Neutrophil (primary cell): ENCODE measurements around the gene SCAF1.

ENCODE experiments used
- H3K27ac ChIP-seq: fragments of 200-600 bp; sonication (generic); 2 replicates; pipeline ENCODE4 v1.5.1; 2016; ENCODE audit warnings: mild to moderate bottlenecking, moderate library complexity
- H3K27me3 ChIP-seq: fragments of 200-600 bp; sonication (generic); 2 replicates; pipeline ENCODE4 v1.6.0; 2016; ENCODE audit warnings: mild to moderate bottlenecking
- H3K36me3 ChIP-seq: fragments of 200-600 bp; sonication (generic); 2 replicates; pipeline ENCODE4 v1.5.1; 2017
- H3K4me1 ChIP-seq, 2 experiments: fragments of 200-600 bp in 1 of 2; sonication (generic) in 1 of 2; 1 replicate in 1 of 2; 2 replicates in 1 of 2; pipeline versions ENCODE4 v1.5.1 to v1.6.1; 2013 to 2016; ENCODE audit warnings: low read depth in 1 of 2, low read length in 1 of 2, mild to moderate bottlenecking in 1 of 2, moderate library complexity in 1 of 2; ENCODE audit not compliant: control insufficient read depth in 1 of 2, insufficient read depth in 1 of 2
- H3K4me3 ChIP-seq, 2 experiments: fragments of 200-600 bp in 1 of 2; sonication (generic) in 1 of 2; 1 replicate in 1 of 2; 2 replicates in 1 of 2; pipeline ENCODE4 v1.5.1; 2013 to 2016; ENCODE audit warnings: low read depth in 1 of 2, low read length in 1 of 2, mild to moderate bottlenecking in 1 of 2, moderate library complexity in 1 of 2
- H3K9me3 ChIP-seq: fragments of 200-600 bp; sonication (generic); 2 replicates; pipeline ENCODE4 v1.5.1; 2016
- TF ChIP-seq, protein P1 (sequence below): fragments of 200-600 bp; sonication (generic); IDR thresholded peaks from 2 replicates; pipeline ENCODE4 v1.5.1; 2016; ENCODE audit warnings: antibody characterized with exemption

The SCAF1 gene

DNA sequence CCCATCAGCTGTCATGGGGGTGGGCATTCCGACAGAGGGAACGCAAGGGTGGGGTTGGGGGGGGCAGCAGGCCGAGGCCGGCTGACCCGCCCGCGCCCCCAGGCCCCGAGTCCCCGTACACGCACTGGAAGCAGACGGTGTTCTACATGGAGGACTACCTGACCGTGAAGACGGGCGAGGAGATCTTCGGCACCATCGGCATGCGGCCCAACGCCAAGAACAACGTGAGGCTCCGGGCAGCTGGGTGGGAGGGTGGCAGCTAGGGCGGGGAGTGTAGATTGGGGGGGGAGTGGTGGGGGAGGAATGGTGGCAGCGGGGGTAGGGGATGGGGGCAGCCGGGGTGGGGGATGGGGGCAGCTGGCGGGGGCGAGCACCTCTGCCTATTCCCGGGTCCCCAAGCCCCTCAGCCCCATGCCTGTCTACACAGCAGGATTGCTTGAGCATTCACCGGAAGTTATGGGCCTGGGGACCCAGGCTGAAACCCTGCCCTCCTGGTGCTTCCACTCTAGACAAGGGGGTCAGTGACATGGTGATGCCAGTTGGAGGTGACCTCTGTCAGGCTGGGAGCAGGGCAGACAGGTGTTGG is 44.6 kb downstream of the SCAF1 start:
- H3K36me3 ChIP-seq = peaks cover 24% of the 10 kb centered on the region
- TF ChIP-seq, protein P1, sequence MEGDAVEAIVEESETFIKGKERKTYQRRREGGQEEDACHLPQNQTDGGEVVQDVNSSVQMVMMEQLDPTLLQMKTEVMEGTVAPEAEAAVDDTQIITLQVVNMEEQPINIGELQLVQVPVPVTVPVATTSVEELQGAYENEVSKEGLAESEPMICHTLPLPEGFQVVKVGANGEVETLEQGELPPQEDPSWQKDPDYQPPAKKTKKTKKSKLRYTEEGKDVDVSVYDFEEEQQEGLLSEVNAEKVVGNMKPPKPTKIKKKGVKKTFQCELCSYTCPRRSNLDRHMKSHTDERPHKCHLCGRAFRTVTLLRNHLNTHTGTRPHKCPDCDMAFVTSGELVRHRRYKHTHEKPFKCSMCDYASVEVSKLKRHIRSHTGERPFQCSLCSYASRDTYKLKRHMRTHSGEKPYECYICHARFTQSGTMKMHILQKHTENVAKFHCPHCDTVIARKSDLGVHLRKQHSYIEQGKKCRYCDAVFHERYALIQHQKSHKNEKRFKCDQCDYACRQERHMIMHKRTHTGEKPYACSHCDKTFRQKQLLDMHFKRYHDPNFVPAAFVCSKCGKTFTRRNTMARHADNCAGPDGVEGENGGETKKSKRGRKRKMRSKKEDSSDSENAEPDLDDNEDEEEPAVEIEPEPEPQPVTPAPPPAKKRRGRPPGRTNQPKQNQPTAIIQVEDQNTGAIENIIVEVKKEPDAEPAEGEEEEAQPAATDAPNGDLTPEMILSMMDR = no peak
- H3K27ac ChIP-seq = no peak overlapping the region
- H3K4me1 ChIP-seq = peaks cover 4 to 13% of the 10 kb centered on the region in 2 experiments
- H3K27me3 ChIP-seq = peaks cover 34% of the 10 kb centered on the region
- no peaks in the 10 kb centered on the region for H3K9me3 ChIP-seq
- H3K4me3 ChIP-seq = no peak overlapping the region

DNA sequence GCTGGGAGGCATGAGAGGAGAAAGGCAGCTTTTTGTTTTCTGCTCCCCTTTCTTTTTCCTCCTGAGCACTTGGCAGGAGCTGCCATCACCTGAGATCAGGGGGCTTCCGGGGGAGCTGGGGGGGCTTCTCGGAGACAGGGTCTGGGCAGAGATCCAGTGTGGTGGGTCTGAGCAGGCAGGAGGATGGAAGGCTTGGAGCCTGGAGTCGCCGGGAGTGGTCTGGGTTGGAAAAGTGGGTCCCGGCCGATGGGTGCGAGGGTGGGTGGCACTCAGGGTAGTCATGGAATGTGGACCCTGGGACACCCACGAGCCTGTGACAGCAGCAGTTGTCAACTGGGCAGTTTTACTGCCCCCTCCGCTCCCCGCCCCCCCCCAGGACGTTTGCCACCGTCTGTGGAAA is 45.1 kb downstream of the SCAF1 start:
- Histone ChIP-seq H3K4me1 (peaks cover 4 to 13% of the 10 kb centered on the region in 2 experiments), H3K9me3 (no peaks in the 10 kb centered on the region), H3K27me3 (peaks cover 40% of the 10 kb centered on the region), H3K4me3 (no peak overlapping the region), H3K36me3 (peaks cover 24% of the 10 kb centered on the region), H3K27ac (no peak overlapping the region)
- TF ChIP-seq, protein P1 = no peak

DNA sequence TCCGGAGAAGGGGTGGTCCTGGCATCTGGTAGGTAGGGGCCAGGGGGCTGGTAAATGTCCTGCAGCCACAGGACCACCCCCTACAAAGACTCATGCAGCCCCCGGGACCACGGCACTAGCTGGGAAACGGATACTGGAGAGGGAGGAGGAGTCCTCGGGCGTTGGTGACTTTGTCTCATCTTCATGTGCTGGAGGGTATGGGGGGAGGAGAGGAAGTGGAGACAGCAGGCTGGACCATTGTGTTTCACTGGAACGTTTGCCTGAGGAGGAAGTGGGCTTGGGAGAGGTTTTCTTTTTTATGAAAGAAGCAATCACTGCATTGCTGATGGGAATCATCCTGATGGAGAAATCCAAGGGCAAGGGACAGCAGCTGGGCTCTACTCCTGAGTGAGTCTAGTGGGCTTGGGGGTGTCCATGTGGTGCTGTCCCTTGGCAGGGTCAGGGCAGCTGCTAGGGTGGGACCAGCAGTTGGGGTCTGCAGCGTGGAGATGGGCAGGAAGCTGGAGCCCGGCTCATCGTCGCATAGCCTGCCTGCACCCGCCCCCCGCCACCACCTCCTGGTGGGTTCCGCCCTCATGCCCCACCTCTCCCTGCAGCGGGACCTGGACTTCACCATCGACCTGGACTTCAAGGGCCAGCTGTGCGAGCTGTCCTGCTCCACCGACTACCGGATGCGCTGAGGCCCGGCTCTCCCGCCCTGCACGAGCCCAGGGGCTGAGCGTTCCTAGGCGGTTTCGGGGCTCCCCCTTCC is 45.7 kb downstream of the SCAF1 start:
- Histone ChIP-seq H3K9me3 (no peaks in the 10 kb centered on the region), H3K27ac (no peak overlapping the region), H3K27me3 (peaks cover 46% of the 10 kb centered on the region), H3K4me3 (no peak overlapping the region), H3K36me3 (peaks cover 24% of the 10 kb centered on the region), H3K4me1 (peaks cover 4 to 13% of the 10 kb centered on the region in 2 experiments)
- TF ChIP-seq, protein P1 = no peak

DNA sequence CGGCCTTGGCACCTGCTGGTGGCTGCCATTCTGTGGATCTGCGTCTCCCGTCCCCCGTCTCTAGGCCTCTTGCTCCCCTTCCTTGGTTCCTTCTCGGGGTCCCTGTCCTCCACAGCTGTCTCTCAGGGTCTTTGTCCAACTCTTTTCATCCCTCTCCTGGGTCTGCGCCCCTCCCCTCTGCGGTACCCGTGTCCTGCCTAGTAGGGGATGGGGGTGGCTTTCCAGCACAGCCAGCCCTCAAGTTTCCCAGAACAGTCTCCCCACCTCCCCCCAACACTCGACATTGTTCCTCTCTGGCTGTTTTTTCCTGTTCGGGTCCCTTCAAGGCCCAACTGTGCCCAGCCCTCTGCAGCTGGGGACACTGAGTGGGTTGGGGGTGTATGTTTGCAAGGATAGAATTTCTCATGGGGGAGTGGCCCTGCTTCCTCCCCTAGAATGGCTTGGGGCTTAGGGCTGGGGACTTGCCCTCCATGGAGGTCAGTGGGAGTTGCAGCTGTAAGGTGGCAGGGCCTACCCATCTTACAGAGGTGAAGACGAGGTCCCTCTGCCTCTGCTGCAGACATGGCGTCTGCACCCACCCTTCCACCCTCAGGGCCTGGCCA is 46.6 kb downstream of the SCAF1 start:
- Histone ChIP-seq H3K4me3 (no peak overlapping the region), H3K4me1 (peaks cover 4 to 13% of the 10 kb centered on the region in 2 experiments), H3K36me3 (peaks cover 24% of the 10 kb centered on the region), H3K9me3 (no peaks in the 10 kb centered on the region), H3K27ac (no peak overlapping the region), H3K27me3 (peaks cover 55% of the 10 kb centered on the region)
- TF ChIP-seq, protein P1 = no peak

DNA sequence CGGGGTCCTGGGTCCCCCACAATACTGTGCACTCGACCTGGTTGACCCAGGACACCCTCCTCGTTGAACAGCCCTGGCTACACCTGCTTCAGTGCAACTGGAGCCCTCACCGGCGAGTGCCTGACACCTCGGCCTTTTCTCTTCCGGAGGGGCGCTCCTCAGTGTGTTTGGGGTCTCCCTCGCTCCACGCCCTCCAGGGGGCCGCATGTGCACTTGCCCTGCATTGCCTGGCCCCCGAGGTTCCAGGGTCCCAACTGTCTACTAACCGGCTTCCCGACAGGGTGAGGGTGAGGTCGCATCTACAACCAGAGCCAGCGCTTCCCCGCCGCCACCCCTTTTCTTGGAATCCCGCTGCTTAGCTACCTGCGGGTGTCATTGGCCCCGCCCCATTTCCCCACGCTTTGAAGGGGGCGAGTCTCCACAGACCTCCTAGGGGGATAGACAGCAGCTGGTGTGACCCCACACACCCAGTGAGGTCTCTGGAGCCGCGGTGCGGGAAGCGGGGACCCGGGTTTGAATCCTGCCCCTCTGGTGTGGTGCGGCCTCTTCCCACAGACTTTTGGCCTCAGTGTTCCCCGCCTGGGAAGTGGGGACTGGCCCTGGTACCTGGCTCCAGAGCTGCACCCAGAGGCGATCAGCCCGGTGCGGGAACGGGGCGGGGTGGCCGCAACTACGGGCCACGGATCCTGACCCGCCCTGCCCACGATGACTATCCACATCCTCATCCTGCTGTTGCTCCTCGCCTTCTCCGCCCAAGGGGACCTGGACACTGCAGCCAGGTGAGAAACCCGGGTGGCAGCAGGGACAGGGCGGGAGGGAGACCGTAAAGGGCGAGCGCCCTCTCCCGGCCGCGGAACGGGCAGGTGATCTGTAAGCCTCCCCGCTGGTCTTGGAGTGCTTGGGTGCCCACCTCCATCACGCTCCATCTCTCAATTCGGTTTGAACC is 47.4 kb downstream of the SCAF1 start, which contains the start of gene ADM5:
TSS of gene ADM5 (plus strand) at position 462 of the 946 bp plus-strand sequence. CDS start at position 706, 244 bp downstream.
- no peak within 1 kb of the TSS for H3K27ac ChIP-seq
- TF ChIP-seq, protein P1 = no peak
- H3K4me3 ChIP-seq = no peak within 1 kb of the TSS

More for the DNA sequence above, 47.4 kb downstream of the SCAF1 start, which contains the start of gene ADM5:
- peaks cover 57% of the 10 kb centered on the region for H3K27me3 ChIP-seq
- peaks cover 4 to 13% of the 10 kb centered on the region in 2 experiments for H3K4me1 ChIP-seq
- H3K9me3 ChIP-seq = no peaks in the 10 kb centered on the region
- peaks cover 18% of the 10 kb centered on the region for H3K36me3 ChIP-seq
